HG03469 (cell line): ENCODE data around the gene MXI1.
"Not testable (repeated sequence)": the region's sequence is repeated elsewhere in the genome, so short reads cannot be mapped to it uniquely, and the experiment has no call there.

Source experiments
- ATAC-seq: cut with Tn5 transposase; IDR thresholded peaks from one replicate; pipeline ENCODE4 v1.9.1; 2021; ENCODE audit warnings: mild to moderate bottlenecking, moderate library complexity, moderate number of reproducible peaks; ENCODE audit not compliant: unreplicated experiment

Gene MXI1

DNA sequence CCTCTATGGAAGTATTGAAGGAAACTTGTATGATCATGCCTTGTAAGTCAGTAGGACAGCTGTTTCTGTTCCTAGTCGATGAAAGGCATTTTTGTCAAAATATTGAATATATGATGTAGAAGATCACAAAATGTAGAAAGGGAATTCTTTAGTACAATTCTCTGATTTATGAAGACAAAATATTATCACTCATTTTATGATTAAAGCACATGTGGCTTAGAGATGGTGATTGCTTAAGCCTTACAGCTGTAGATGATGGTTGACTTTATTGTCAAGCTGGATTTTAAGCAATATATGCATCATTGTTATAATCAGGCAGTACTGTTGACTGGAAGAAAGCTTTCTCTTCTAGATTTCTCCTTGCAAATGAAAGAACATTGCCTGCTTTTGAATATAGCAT is 26.4 kb downstream of the MXI1 start:
- ATAC-seq: no peak

DNA sequence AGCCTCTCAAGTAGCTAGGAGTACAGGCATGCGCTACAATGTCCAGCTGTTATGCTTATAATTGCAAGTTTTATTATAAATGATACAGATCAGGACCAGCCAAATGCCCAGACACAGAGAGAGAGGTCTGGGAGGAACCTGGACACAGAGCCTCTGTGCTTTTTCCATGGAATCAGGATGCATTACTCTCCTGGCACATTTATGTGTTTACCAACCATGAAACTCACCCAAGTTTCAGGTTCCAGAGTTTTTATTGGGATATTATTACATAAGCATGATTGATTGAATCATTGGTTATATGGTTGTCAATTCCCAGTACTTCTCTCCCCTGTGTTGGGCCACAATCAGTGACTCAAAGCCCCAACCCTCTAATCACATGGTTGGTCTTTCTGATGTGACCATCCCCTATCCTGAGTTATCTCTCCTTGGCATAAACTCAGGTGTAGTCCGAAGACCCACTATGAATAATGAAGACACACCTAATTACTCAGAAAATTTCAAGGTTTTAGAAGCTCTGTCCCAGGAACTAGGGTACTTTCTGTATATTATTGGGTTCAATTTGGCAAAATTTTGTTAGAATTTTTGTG is 30.6 kb downstream of the MXI1 start:
- no peak for ATAC-seq

DNA sequence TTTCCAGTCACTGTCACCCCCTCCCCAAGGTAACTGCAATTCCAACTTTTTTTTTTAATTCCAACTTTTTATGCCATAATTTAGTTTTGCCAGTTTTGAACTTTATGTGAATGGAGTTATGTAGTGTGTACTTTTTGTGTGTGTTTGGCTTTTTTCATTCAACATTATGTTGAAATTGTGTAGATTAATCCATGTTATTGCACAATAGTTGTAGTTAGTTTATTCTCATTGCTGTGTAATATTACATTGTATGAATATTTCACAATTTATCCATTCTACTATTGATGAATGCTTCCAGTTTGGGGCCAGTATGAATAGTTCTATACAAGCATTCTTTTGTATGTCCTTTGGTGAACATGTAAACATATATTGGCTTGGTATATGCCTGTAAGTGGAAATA is 32.5 kb downstream of the MXI1 start:
- no peak for ATAC-seq

DNA sequence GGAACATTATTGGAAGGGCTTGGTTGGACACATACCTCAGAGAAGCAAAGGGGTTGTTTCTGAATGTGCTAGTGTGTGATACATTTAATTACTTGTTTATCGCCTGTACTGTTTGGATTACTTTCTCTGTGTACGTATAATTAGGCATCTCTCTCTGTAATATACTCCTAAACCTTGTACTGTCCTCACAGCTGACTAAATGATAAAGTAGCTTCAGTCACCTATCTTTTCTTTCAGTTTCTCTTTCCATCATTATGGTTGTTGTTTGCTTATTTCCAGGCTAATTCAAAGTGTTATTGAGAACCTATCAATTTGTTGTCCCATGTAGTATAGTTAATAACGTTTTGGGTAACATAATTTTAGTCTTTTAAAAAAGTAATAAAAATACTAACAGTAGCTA is 34.0 kb downstream of the MXI1 start:
- ATAC-seq: no peak

DNA sequence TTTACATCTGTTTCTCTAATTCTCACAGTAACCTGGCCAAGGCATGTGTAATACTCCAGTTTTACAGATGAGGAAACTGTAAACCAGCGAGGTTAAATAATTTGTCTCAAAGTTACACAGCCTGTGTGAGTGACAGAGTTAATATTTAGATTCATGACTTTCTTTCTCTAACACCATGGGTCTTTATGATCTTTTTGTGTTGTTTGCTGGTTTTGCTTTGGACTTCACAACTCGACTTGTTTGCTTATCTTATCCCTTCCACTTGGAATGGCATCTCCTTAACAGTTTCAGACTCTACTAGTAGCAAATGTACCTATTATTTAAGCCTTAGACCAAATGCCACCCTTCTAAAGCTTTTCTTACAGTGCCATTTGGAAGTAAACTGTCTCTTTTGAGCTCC is 34.4 kb downstream of the MXI1 start:
- no peak for ATAC-seq

DNA sequence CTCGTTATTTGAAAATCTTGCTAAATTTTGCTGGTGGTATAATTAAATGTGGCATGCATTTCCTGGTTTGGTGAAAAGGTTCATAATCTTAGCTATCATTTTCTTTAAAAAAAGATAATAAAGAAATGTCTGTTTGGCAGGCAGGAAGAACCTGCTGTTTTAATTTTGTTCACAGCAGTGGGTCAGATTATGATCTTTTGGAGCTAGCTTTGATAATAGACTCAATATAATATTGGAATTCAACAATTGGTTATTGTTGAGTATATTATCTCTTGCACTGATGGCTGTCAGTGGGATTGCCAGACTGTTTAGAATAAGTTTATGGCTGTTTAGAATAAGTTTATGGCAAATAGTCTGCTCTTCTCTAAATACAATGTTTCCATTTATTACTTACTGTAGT is 35.1 kb downstream of the MXI1 start:
- no peak for ATAC-seq

DNA sequence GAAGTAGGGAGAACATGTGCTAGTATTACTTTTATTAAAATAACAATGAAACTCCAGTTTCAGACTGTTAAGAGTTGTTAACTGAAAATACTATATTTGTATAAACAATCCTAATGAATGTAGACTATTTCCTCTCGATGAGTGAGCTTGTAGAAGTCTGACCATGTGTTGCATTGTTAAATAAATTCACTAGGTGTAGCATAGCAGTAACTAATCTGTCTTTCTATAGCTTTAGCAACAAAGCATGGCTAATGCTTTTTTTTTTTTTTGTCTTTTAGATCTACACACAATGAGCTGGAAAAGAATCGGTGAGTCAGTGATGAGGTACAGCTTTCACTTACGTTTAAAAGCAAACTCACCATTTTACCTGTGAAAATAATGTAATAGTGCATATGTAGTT is 37.1 kb downstream of the MXI1 start:
- no peak for ATAC-seq

DNA sequence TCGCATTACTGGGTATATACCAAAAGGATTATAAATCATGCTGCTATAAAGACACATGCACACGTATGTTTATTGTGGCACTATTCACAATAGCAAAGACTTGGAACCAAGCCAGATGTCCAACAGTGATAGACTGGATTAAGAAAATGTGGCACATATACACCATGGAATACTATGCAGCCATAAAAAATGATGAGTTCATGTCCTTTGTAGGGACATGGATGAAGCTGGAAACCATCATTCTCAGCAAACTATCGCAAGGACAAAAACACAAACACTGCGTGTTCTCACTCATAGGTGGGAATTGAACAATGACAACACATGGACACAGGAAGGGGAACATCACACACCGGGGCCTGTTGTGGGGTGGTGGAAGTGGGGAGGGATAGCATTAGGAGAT is 40.4 kb downstream of the MXI1 start:
- ATAC-seq: not testable (repeated sequence)

DNA sequence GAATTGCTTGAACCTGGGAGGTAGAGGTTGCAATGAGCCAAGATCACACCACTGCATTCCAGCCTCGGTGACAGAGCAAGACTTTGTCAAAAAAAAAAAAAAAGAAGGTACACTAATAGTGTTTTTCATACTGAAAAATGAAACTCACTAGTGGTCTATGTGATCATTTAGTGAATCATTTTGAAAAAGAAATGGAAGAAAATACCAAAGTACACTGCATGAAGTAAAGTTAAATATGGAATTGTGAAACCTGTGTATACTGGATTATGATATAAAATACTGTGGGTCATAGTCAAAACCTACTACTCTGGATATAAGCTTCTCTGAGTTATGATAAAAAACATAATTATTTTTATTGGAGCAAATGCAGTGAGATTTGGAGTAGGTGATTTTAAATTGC is 42.1 kb downstream of the MXI1 start:
- peak; percentile 57 for ATAC-seq

DNA sequence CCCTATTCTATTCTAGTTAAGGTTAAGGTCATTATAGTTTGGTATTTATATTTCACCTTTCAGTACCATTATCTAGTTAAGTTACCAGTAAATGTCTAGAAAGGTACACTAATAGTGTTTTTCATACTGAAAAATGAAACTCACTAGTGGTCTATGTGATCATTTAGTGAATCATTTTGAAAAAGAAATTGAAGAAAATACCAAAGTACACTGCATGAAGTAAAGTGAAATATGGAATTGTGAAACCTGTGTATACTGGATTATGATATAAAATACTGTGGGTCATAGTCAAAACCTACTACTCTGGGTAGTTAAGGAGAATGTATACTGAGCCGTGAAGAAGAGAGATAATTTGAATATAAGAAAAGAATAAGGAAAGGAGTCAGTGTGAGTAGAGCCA is 44.0 kb downstream of the MXI1 start:
- ATAC-seq: peak; percentile 75

DNA sequence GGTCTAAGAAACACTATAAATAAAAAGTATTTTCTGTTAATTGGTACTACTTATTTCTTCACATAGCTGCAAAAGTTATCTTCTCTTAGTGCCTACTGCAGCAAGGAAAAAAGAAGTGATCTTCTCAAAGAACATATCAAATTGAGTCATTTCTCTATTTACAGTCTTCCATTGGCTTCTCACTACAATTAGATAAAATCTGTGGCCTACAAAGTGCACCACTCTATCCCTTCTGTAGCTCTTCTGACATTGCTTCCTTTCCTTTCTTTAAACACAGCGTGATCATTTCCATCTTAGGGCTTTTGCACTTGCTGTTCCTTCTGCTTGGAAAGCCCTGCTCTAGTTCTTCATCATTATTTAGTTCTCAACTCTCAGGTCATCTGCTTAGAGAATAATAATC is 44.7 kb downstream of the MXI1 start:
- ATAC-seq: no peak

DNA sequence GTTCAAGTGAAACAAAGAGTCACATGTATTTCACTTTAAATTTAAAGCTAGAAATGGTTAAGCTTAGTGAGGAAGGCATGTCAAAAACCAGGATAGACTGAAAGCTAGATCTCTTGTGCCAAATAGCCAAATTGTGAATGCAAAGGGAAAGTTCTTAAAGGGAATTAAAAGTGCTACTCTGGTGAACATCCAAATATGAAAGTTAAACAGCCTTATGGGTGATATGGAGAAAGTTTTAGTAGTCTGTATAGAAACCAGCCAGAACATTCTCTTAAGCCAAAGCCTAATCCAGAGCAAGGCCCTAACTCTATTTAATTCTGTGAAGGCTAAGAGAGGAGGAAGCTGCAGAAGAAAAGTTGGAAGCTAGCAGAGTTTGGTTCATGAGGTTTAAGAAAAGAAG is 47.1 kb downstream of the MXI1 start:
- no peak for ATAC-seq

DNA sequence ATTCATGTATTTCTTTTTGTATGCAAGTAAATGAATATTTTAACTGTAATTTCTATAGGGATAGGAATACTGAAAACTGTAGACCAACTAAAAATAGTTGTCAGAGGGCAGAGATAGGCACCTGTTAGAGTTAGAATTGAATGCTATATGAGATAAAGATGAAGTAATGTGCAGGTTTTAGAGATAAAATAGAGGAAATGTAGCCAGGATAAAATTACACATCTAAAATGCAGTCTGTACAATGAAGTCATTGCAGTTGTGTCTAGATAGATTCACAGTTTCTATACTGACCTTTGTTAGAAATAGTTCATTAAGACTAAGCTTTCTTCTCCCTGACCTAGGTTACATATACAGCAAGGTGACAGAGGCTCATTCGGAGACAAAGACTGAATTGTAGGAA is 51.1 kb downstream of the MXI1 start:
- no peak for ATAC-seq

DNA sequence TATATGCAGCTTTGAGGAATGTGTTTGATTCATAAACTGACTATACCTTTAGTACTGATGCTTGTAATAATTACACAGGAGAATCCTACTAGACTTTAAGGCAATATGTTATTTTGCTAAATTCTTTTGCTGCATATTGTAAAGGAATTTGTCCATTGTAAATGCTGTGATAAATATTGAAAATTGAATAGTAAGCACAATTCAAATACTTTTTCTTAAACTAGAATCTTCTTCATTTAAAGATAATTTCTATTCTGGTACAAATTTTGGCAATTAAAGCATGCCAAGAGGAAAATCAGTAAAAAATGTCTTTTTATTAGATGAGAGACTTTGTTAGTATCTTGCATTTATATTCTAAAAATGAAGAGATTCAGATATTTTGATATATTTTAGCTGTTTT is 51.9 kb downstream of the MXI1 start:
- no peak for ATAC-seq

DNA sequence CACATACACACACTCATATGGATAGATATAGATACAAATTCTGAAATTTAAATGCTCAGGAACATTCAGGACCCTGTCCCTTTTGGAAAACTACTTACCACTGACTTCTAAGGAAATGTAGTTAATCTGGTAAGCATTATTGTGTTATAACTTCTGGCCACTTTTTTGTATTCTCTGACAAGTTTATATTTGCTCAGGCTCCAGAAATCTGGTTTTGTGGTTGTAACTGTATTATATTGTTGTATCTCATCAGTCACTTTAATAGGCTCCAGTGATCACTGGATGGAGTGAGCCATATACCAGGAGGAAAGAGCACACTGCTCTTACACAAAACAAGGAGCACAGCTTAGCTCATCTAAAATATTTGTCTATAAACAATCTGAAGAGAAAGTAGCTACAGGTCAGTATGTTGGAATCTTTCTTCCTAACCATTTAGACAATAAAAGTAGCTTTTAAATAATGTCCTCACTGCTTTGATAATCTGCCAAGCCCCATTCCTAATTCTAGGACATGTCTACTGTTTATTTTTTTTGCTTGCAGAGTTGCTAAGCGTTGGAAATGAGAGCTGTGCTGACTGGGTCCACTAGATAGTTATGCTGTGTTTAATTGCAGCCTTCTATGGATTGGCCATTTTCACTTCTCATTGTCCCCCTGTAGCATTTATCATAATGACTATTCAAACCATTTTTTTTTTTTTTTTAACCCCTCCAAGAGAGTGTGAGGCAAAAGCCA is 53.5 kb downstream of the MXI1 start:
- no peak for ATAC-seq

DNA sequence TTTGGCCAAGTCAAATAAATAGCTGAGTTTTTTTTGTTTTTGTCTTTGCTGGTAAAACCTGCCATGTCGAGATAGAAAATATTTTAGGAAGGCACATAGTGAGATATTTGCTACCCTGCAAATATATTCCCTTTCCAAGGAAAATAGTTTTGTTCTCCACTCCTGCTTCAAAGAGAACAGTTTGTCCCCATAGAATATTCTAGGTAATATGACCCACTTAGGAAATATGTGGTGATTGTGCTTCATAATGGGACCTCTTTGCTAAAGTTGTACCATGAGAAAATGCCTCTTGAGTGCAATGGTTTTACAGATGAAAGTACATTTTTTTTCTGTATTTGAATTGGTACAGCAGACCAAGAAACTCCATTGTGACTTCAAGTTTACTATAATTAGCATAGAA is 55.8 kb downstream of the MXI1 start:
- no peak for ATAC-seq

DNA sequence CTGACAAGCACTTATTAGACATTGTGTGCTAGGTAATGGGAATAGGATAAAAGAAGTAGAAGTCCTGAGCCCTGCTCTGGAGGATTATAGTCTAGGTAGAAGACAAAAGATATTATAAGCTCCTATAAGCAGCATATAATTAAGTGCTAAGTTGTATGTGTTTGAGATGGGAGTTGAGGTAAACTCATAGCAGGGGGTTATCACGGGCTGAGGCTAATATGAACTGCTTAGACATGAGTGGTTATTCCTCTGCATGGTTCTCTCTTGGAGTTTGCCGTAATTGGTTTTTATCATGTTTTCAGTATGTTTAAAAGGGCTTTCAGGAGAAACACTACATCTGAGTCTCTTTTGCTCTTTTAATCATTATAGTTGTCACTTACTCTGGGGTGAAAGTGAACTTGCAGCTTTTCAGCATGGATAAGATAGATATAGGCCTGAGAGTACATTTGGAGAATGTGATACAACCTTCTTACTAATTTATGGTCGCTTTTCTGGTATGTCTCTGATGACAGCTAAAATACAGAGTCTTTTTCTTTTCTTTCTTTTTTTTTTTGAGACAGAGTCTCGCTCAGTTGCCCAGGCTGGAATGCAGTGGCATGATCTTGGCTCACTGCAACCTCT is 58.3 kb downstream of the MXI1 start:
- ATAC-seq: no peak

DNA sequence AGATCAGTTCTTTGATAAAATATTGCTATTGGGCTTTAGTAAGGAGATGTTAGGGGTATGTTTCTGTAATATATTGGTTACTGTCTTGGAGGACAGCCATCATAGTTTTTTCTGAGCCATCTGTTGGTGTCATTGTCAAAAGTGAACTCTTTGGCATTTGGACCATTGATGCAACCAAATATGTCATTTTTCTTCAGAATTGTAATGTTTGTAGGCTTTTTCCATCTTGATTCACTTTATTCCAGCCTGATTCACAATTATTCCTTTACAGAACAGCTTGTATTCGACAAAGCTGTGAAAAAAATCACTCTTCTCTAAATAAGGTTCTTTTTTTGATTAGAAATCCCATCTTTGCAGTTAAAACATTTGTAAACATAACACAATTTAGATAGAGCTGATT is 59.9 kb downstream of the MXI1 start:
- ATAC-seq: no peak

DNA sequence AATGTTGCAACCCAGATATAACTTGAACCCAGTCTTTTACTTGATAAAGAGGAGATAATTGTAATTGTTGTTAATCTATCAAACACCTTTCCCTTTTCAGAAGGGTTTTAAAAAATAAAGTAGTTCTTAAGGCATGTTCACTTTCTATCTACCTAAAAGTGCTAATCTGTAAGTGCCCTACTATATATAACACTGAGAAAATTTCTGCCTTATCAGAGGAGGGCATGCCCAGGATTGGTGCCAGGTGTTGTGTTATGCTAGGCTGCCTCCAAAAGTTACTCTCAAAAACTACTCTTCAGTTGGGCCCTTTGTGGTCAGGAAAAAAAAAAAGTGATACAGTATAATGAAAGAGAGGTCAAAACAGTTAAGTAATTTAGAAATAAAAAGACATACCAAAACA is 61.0 kb downstream of the MXI1 start:
- ATAC-seq: peak; percentile 42

DNA sequence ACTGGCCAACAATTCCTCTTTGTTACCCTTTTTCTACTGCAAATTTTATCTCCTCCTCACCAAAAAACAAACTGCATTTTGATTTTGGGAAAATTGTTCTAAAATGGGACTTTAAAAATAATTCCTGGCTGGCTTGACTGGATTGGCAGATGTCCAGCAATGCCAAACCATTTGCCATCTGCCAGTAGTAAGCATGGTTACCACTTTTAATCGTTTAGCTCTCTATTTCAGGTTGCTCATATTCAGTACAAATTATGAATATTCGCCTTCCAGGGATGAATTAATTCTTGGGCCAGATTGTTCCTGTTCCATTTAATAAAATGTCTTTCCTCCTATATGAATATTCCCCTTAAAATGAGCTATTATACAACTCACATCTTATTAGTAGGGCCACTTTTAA is 61.6 kb downstream of the MXI1 start:
- ATAC-seq: no peak

DNA sequence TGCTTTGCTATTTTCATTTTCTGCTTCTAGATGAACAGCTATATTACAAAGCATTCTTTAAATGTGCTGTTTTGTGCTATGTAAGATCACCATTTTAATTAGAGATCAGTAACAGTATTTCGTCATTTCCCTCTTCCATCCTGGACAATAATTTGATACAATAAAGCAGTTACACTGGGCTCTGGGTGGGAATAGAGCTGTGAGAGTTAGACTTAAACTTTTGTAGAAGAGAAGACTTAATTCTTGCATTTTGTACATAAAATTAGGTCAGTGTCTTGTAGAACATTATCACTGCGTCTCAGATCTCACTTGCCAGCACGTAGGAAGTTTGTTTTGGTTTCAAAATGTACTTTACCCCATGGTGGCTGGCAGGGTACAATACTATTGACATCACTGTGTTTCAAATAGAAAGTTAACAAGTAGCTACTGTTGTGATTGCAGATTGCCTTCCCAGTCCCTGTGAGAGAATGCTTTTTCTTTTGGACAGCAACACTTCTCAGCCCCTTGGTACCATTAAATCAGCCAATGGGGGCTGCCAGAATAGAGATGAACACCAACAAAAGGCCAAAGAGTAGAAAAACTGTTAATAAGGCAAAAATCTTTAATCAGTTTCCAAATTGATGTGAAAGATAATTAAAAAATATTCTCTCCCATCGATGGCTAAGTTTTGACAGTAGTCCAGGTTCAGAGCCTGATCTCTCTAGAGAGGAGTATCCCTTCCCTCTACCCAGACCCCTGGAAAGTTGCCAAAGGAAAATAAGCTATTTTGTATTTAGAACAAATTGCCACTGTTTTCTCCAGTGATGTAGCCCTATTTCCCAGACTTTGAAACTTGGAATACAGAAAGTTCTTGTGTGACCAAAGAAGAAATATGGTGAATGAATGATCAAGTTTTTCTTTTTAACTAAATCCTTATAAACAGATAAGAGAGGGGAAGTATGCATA is 62.2 kb downstream of the MXI1 start:
- ATAC-seq: peak; percentile 62
